Renal pelvis (tissue), 4 donors: ENCODE data around the gene CASZ1. TPM values are rescaled to one million over a fixed set of nuclear protein-coding genes. Genes with fewer than 3 reads are reported as not detected.
A peak's percentile ranks its signal among the peaks of the same experiment; 100 is the strongest.

ENCODE experiments used
- DNase-seq: peaks from one replicate; pipeline ENCODE4 v3.0.0-alpha.2; 2013
- polyA plus RNA-seq, 3 donors: library from polyadenylated mRNA; unstranded; fragments of 120-200 nt; gene quantifications; one replicate each; pipeline ENCODE4 v1.2.1, GENCODE V29; 2013; ENCODE audit not compliant: insufficient read length in 3 of 3

Gene CASZ1
- polyA plus RNA-seq, 3 donors = 19.6 to 24.5 (median 23.9) TPM

DNA sequence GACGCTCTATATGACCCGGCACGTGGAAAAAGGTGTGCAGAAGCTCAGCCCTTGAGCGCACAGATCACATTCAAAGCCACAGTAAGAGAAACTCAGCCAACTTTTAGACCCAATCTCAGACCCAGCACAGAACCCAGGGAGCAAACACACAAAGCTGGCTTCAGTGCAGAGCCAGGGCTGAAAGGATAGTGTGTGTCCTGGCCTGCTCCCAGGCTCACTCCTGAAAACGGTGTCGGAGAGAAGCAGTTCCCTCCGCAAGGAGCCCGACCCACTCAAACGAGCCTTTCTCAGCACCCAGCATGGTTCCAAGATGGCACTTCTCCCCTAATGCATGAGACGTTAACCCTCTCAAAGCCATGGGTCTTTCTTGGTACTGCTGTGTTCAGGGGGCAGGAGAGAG, 39.6 kb downstream of the CASZ1 start:
- no peak for DNase-seq

- DNase-seq = peak; percentile 76
Observed at GRCh38 chr1:10755970-10756521, 40.4 kb downstream of the CASZ1 start.

DNA sequence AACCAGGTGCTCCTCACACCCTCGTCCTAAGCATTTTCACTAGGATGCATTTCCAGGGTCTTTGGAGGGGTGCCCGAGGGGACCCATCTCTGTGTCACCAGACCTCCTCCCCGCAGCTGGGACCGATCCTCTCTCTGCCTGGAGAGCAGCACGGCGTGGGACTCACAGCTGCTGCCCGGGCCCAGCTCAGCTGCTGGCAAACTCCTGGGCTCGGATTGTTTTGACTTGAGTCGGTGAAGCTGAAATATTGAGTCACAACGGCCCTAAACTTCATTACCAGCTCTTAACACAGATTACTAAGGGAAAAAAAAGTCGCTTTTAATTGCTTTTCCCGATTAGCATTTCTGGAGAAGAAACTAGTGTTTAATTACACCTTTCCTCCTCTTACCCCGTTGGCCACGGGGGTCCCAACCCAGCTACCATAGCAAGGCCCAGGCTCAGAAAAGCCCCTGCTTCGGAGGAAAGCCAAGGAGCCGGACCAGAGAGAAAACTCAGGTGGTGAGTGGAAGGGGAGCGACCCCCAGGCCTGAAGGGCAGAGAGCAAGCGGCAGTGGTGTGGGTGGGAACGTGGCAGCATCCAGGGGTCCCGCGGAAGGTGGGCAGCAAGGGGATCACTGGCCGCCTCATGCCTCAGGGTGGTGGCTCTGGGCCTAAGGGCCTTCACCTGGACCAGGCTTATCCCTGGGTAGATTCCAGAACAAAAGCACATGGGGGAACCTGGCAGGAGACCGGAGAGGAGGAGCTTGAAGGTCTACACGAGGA, 41.7 kb downstream of the CASZ1 start:
- no peak for DNase-seq

DNA sequence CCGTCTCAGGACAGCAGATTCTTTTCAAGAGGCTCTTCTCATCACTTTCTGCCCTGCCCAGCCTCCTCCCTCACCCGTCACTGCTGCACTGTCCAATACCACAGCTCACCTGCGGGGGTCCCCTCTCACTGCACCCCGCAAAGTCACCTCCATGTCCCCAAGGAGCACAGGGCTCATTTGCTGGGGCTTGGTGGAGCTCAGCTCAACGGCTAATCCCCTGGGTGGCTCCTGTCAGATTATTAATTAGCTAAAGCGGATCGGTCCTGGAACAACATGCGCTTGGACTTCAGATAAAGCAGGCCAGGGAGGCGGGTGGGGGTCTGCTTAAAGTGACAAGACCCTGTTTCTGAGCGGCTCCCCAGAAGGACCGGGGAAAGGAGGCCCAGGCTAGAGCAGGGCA, 43.1 kb downstream of the CASZ1 start:
- DNase-seq = no peak

- no peak for DNase-seq
Observed at GRCh38 chr1:10751561-10752085, 44.8 kb downstream of the CASZ1 start.

GRCh38 chr1:10751160-10751559, 45.3 kb downstream of the CASZ1 start:
- DNase-seq = no peak

DNA sequence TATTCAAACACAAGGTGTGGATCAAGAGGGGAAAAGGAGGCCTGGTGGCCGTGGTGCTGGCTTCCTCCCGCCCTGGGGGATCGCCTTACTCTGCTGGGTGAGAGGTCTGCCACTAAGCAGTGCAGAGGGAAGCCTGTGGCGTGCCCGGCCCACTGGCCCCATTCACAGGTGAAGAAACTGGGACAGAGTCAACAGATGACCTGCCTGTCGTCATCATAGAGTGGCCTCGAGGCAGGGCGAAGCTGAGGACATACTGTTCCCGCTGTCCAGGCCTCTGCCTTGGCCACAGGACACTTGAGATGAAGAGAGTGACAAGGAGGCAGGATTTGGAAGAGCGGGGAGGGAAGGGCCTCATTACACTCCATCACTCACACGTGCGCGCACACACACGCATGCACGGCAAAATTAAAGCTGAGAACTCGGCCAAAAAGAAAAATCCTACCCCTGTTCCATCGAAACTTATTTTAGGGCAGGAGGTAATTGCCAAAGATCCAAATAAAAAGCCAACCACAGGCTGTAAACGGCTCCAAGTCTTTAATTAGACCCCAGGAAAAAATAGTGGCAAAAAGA, 50.5 kb downstream of the CASZ1 start:
- no peak for DNase-seq

DNA sequence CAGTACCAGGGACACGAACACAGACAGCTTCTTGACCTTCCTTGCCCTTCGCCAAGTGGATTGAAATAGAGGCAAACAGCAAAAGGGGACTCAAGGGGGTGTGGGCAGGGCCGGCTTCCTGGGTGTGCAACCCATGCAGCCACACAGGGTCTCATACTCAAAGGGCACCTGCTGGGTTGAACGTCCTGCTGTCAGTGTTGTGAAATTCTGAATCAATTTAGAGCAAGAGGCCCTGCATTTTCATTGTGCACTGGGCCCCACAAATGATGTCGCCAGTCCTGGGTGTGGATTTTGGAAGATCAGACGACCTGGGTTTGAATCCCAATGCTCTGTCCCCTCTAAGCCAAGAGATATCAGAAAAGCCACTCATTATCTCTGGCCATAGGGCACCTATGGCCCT, 51.1 kb downstream of the CASZ1 start:
- DNase-seq = no peak

GRCh38 chr1:10744654-10745238, 51.7 kb downstream of the CASZ1 start:
- DNase-seq = no peak

DNA sequence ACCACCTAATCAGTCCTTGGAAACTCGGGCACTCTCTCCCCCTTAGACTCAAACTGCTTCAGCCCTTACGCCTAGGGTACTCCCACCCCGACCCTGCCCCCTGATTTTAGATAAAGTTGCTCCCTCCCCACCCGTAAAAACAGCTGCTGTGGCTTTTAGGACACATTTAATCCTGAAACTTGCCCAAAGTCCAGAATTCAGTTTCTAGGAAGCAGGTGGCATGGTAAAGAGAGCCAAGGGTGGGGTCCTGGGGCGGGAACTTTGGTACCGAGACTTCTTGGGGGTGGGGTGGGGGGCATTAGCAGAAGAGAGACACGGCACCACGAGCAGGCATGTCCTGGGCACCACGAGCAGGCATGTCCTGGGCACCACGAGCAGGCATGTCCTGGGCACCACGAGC, 52.4 kb downstream of the CASZ1 start:
- no peak for DNase-seq

DNA sequence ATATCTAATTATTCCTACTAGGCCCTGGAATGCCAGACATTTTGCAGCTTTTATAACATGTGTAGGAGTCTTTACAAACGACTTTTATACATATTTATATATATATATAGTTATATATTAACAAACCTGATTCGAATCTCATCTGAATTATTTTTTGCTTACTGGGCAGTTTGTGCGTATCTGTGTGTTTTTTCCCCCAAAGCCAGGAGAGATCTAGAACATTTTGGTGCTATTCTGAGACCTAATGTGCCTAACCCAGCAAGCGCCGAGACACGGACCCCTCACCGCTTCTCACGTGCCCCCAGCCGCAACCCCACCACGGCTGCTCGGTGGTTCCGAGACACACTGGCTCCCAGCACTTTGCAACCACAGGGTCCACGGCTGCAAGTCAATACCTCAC, 54.8 kb downstream of the CASZ1 start:
- no peak for DNase-seq

GRCh38 chr1:10740123-10740522, 56.3 kb downstream of the CASZ1 start:
- no peak for DNase-seq

GRCh38 chr1:10739589-10739988, 56.9 kb downstream of the CASZ1 start:
- DNase-seq = no peak

DNA sequence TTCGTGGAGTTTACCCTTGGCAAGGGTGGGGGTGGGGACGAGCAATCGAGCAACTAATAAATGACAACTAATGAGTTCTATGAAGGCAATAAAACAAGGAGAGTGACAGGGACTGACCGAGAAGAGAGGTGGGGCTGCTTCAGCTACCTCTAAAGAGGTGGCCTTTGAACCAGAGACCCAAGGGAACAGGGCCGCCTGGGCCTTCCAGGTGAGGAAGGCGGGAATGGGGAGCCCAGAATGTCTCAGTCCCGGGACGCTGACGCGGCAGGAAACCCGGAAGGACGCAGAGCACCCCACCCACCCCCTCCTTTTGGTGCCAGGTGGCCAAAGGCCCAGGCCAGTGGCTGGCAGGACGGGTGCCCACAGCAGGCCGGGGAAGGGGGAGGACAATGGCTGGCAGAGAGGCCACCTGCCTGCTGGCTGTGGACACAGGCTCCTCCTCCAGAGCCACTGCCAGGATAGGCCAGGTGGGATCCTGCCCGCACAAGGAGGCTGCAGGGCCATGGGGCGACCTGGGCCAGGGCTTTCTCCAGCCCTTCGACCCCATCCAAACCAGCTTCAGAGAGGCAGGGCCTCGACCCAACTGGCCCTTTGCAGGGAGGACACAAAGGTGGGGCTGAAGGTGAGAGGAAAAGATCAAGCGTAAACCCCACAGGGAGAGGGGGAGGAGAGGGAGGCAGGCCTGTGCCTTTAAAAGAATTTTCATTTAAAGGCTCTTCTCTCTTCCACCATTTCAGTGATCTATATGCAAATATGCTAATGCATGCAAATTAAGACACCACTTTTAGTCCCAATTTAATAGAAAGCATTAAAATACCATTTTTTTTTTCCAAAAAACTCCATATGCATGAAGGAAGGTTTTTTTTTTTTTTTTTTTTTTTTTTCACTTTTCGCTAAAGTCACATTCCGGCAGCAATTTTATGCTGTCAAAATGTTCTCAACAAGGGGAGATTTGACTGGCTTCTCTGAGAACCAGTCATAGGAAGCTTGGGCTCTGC, 58.1 kb downstream of the CASZ1 start:
- no peak for DNase-seq

DNA sequence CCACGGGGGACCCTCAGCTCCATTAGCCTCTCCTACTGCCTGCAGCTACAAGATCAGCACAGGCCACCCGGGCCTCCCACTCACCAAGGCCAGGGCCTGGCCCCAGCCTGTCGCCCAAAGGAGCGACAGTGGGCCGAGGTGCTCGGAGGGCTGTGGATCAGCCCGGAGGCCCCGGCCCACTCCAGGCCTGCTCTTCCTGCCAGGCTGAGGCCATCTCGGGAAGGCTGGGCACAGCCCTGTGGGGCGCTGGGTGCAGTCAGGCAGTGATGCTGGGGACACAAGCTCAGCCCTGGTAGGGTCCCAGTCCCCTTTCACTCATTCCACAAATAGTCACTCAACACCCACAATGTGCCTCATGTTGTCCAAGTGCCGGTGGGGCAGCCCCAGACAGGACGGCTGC, 58.8 kb downstream of the CASZ1 start:
- DNase-seq = no peak

DNA sequence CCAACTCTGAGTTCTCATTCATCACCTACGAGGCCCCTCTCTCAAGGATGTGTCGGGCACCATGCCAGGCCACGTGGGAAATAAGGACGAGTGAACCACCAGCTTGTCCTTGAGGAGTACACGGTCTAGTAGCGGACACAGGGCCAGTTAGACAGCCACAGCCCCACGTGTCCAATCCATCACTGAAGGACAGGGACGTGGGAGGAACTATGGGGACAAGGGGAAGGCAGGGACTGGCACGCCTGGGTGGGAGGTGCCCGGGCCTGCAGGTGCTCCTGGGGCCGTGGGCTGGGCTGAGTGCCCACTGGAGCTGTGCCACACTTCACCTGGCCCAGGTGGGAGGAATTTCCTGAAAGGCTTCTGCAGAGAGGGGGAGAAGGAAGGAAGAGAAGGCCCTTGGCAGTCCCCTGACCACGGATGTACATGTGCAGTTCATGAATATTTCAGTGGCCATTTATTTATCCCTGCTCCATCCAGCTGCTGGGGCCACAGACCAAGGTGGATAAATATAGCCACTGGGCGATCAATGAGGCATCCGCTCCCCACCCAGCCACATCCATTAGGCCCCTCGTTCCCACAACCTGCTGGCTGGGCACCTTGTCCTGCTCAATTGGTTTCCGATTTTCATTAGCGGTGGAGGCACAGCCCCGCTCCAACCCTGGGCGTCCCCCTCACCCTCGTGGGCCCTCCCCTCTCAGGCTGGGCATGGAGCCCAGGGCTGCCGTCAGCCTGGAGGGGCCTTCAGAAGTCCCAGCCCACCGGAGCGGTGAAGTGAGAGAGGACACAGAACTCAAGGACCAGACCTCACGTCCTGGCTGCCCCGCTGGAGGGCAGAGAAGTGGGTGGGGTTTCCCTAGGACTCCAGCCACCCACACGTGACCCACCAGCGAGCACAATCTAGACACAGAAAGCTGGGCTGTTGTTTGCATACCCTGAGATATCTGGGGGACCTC, 59.5 kb downstream of the CASZ1 start:
- DNase-seq = peak; percentile 54

GRCh38 chr1:10735563-10736305, 60.7 kb downstream of the CASZ1 start:
- no peak for DNase-seq

- no peak for DNase-seq
Observed at GRCh38 chr1:10734962-10735544, 61.4 kb downstream of the CASZ1 start.

DNA sequence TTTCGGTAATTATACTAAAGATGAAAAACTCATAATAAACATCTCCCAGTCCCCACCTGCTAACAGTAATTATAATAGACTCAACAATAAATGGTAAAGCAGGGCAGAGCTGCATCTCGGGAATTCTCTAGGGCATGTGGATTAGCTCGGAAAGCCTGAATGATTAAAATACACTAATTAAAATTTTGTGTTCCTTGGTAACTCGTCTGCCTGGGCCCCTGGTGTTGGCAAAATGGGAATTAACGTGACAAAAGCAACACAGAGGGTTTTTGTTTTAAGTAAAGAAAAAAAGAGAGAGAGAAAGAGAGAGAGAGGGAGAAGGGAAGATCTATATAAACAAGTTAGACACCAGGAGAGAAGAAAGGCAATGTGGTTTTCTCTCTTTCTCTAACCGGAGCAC, 62.1 kb downstream of the CASZ1 start:
- DNase-seq = no peak
